Measurements from ENCODE around the gene NOS3.

- TF ChIP-seq CTCF (IDR thresholded peaks at IDR 0.05; ENCODE audit: insufficient read depth, low read depth, low read length) = no peak
- no peak for TF ChIP-seq EZH2 (IDR thresholded peaks at IDR 0.05; ENCODE audit: insufficient read depth, low read length)
Measured at GRCh38 chr7:151013356-151013732, 22.5 kb downstream of the NOS3 start.

Data from astrocyte (in vitro differentiated cells and primary cell).